Ovary (tissue), 3 donors: ENCODE data around the gene DRD4.

Experiments
- CTCF ChIP-seq, 3 donors: fragments of 450-650 bp in 2 of 3; fragments of 200-600 bp in 1 of 3; IDR thresholded peaks; one replicate each; pipeline versions ENCODE4 v1.5.1 to v1.8.0; 2016 to 2022; ENCODE audit warnings: antibody characterized with exemption in 3 of 3, mild to moderate bottlenecking in 1 of 3
- POLR2A ChIP-seq: fragments of 450-650 bp; IDR thresholded peaks from one replicate; pipeline ENCODE4 v1.6.1; 2017; ENCODE audit warnings: antibody characterized with exemption, mild to moderate bottlenecking, moderate library complexity
- donor health status: DM: no; HTN: no; CAD: no.

GRCh38 chr11:605286-606129 is 31.6 kb upstream of the DRD4 start:
- TF ChIP-seq POLR2A (no peak), CTCF (IDR thresholded peaks at IDR 0.05) (no peak)
